Activated T-cell treated with anti-CD3 and anti-CD28 coated beads, Interleukin-2, amount 50 U/mL, for 24 hours (primary cell): ENCODE data around the gene NFKBIA.
"Not testable (repeated sequence)": the region's sequence is repeated elsewhere in the genome, so short reads cannot be mapped to it uniquely, and the experiment has no call there.

Source experiments
- DNase-seq: peaks from one replicate; pipeline ENCODE4 v3.0.0-alpha.2; 2020
- H3K27ac Mint-ChIP-seq: 2 replicates; pipeline ENCODE4 v1.8.0; 2020; ENCODE audit warnings: mild to moderate bottlenecking, mixed read lengths
- H3K27me3 Mint-ChIP-seq: 2 replicates; pipeline ENCODE4 v1.8.0; 2020; ENCODE audit warnings: mixed read lengths
- H3K36me3 Mint-ChIP-seq: 2 replicates; pipeline ENCODE4 v1.8.0; 2020; ENCODE audit warnings: low read depth, mixed read lengths
- H3K4me1 Mint-ChIP-seq: 2 replicates; pipeline ENCODE4 v1.8.0; 2020; ENCODE audit warnings: low read depth, mixed read lengths
- H3K4me3 Mint-ChIP-seq: 2 replicates; pipeline ENCODE4 v1.8.0; 2020; ENCODE audit warnings: mild to moderate bottlenecking, moderate library complexity, mixed read lengths
- H3K9me3 Mint-ChIP-seq: 2 replicates; pipeline ENCODE4 v1.8.0; 2020; ENCODE audit warnings: mixed read lengths

The NFKBIA gene

DNA sequence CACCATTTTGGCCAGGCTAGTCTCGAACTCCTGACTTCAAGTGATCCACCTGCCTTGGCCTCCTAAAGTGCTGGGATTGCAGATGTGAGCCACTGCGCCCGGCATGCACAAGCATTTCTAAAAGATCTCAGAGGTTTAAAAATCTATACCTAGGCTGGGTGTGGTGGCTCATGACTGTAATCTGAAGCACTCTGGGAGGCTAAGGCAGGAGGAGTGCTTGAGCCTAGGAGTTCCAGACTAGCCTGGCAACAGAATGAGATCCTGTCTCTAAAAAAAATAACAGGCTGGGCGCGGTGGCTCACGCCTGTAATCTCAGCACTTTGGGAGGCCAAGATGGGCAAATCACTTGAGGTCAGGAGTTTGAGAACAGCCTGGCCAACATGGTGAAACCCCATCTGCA lies 49.3 kb downstream of the NFKBIA start:
- H3K27me3 Mint-ChIP-seq, H3K9me3 Mint-ChIP-seq, H3K36me3 Mint-ChIP-seq, H3K4me3 Mint-ChIP-seq, DNase-seq, H3K27ac Mint-ChIP-seq: not testable (repeated sequence)
- peaks cover 41% of the 10 kb centered on the region for H3K4me1 Mint-ChIP-seq

DNA sequence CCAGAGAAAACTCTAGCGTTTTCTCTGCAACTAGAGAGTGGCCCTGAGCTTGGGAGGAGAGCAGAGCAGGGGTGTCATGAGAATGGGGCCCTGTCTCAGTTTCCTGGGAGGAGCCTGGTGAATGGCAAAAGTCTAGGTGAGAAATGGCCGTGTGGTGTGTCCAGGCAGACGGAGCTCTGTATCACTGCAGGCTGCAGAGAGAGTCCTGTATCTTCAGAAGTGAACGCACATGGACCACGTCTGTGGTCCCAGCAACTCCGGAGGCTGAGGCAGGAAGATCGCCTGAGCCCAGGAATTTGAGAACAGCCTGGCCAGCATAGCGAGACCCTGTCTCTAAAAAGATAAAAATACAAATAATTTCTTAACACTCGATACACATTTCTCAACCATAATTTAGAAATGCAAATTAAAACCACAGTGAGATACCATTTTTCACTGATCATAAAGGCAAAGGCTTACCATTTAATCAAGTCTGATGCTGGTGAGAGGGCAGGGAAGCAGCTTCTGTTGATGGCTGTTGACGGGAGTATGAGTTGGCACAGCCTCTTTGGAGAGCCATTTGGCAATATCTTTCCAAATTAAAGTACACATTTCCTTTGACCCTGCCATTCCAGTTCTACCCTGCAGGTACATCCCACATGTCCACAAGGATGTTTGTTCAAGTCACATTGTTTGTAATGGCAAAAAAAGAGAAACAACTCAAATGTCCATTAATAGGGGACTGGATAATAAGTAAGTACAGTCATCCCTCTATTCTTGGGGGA lies 51.0 kb downstream of the NFKBIA start:
- Mint-ChIP-seq H3K4me3 (no peak overlapping the region), H3K27me3 (no peaks in the 10 kb centered on the region), H3K4me1 (peaks cover 36% of the 10 kb centered on the region), H3K36me3 (no peaks in the 10 kb centered on the region), H3K27ac (no peak overlapping the region), H3K9me3 (no peaks in the 10 kb centered on the region)
- no peak for DNase-seq

DNA sequence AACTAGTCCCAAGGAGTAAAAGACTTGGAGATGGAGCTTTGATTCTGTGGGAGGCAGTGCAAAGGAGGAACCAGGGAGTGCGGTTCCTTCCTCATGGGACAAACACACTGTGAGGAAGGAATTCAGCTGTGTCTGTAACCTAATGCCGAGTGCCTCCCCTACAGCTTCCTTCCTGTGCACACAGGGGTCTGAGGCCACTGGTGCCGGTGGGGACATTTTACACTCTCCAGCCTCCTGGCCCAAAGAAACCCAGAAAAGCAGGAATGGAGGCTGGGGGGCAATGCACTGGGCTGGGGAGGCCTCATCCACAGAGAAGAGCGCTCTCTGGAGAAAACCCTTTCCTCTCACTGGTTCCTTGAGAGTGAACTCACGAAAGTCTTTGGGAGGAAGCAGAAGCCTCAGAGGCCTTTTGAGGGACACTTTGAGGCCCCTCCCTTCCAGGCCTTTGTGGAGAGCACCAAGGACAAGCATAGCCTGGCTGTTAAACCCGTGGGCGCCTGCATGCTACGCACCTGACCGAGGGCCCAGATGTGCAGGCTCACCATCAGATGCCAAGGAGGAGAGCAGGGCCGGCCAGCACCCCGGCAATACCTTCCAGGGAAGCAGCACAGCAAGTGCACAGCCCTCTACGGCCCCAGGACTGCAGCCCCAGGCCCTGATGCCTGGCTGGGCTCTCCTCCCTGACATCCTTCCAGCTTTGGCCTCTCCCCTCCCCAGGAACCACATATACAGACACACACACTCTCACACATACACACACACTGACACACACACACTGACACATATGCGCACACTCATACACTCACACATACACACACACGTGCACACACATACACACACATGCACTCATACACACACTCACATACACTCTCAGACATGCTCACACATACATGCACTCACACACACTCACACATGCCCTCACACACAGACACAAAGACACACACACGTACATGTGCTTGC lies 52.0 kb downstream of the NFKBIA start:
- Mint-ChIP-seq H3K4me1 (peaks cover 40% of the 10 kb centered on the region), H3K4me3 (no peak overlapping the region), H3K9me3 (no peaks in the 10 kb centered on the region), H3K27ac (no peak overlapping the region), H3K36me3 (no peaks in the 10 kb centered on the region), H3K27me3 (no peaks in the 10 kb centered on the region)
- no peak for DNase-seq

DNA sequence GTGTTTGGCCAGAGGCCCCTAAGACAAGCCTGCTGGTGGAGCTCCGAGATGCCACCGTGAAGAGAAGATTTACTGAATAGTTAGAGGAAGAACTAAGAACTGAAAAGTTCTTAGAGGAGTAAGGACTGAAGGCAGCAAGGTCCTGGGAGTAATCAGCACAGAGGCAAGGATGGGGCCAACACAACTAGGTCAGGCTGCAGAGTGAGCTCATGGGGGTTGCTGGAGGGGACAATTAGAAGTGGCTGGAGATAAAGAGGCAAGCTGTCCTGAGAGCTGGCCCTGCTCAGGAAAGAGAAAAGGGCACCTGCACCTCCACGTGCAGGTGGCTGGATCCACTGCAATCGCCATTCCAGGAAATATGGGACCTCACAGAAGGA lies 52.7 kb downstream of the NFKBIA start:
- no peak overlapping the region for H3K27ac Mint-ChIP-seq
- DNase-seq: no peak
- H3K4me1 Mint-ChIP-seq: peaks cover 39% of the 10 kb centered on the region
- no peaks in the 10 kb centered on the region for H3K27me3 Mint-ChIP-seq
- H3K9me3 Mint-ChIP-seq: no peaks in the 10 kb centered on the region
- H3K4me3 Mint-ChIP-seq: no peak overlapping the region
- no peaks in the 10 kb centered on the region for H3K36me3 Mint-ChIP-seq
